ENCODE data around the gene PSMB11. TPM values are rescaled to one million over a fixed set of nuclear protein-coding genes. Genes with fewer than 3 reads are reported as not detected.

Gene PSMB11
- total and polyA plus RNA-seq, 2 donors (not counting 1 experiment from before 2014, with no cell fraction given) = not detected

GRCh38 chr14:23069413-23069806 is 27.4 kb downstream of the PSMB11 start:
- H3K9me3 ChIP-seq (ENCODE audit: control extremely low read depth in 1 of 3, control insufficient read depth in 2 of 3, insufficient read depth in 1 of 3, low read length in 2 of 3) = no peaks in the 10 kb centered on the region
- H3K79me2 ChIP-seq (ENCODE audit: control insufficient read depth, insufficient read depth, low read length) = peaks cover 47% of the 10 kb centered on the region
- TF ChIP-seq CTCF (IDR thresholded peaks at IDR 0.05) = no peak
- TF ChIP-seq EZH2 (IDR thresholded peaks at IDR 0.05; ENCODE audit: borderline replicate concordance, insufficient read depth, low read depth, low read length, poor library complexity, severe bottlenecking) = no peak
- Mint-ChIP-seq H3K9me3 (ENCODE audit: insufficient read depth) (no peaks in the 10 kb centered on the region), H3K4me1 (peaks cover 38% of the 10 kb centered on the region), H3K27me3 (no peaks in the 10 kb centered on the region), H3K27ac (peak overlapping the region; percentile 83), H3K4me3 (no peak overlapping the region)
- no CpG with 5 or more reads among the region's 4 CpGs for WGBS (ENCODE audit: insufficient coverage)
- H3K4me2 ChIP-seq (replicated peaks; ENCODE audit: low read depth, low read length, poor library complexity, severe bottlenecking) = no peak overlapping the region
- H2AFZ ChIP-seq (ENCODE audit: insufficient read depth, low read depth, low read length, poor library complexity, severe bottlenecking) = no peak overlapping the region
- H4K20me1 ChIP-seq (ENCODE audit: control insufficient read depth, insufficient read depth, low read length, poor library complexity, severe bottlenecking) = peaks cover 45% of the 10 kb centered on the region
- peaks cover 4 to 64% of the 10 kb centered on the region in 2 experiments for H3K36me3 ChIP-seq (replicated peaks in 1 of 2; ENCODE audit: control extremely low read depth in 1 of 2, control insufficient read depth in 1 of 2, extremely low read depth in 1 of 2, insufficient read depth in 2 of 2, low read length in 1 of 2)
- intact Hi-C loops (cut with micrococcal nuclease) = loop anchor here (1.0 kb wide), 2 partner anchors 13 to 118 kb away; no protein-coding TSS in a partner anchor
- no peaks in the 10 kb centered on the region for H3K27me3 ChIP-seq (replicated peaks in 1 of 4; ENCODE audit: control extremely low read depth in 1 of 4, control insufficient read depth in 3 of 4, insufficient read depth in 4 of 4, low read length in 3 of 4)
- peaks cover 21 to 41% of the 10 kb centered on the region in 2 donors for H3K4me1 ChIP-seq (ENCODE audit: control insufficient read depth in 2 of 2, insufficient read depth in 2 of 2, low read length in 2 of 2)
- H3K9ac ChIP-seq (ENCODE audit: low read length) = no peak overlapping the region
- peak overlapping the region in 1 of 2 donors; percentile 28 for H3K27ac ChIP-seq (ENCODE audit: low read length in 2 of 2)
- ATAC-seq (ENCODE audit: low read depth) (no peak), DNase-seq (no peak)
- POLR2A ChIA-PET = interaction anchor here (0.5 to 1.1 kb wide), 2 partner anchors 91 to 252 kb away, joined by 3 to 8 read pairs; partner anchors contain the start of gene PABPN1
- H3K4me3 ChIP-seq (ENCODE audit: control extremely low read depth in 1 of 5, extremely low read depth in 1 of 5, insufficient read depth in 1 of 5, low read depth in 2 of 5, low read length in 4 of 5) = no peak overlapping the region
- CTCF ChIA-PET = interaction anchor here (0.7 to 19.1 kb wide), 45 partner anchors 8 to 695 kb away, joined by 3 to 1134 read pairs (median 4); partner anchors contain the start of genes ACIN1, AJUBA, C14orf119 and PPP1R3E
